ENCODE data around the gene GIGYF2. TPM values are rescaled to one million over a fixed set of nuclear protein-coding genes. Genes with fewer than 3 reads are reported as not detected.
A peak's percentile ranks its signal among the peaks of the same experiment; 100 is the strongest.

Gene GIGYF2
- total and polyA plus RNA-seq, 2 of the 13 experiments (the other 11 are each of a cell fraction or from before 2014, with no cell fraction given) = 44.9 to 73.5 TPM

DNA sequence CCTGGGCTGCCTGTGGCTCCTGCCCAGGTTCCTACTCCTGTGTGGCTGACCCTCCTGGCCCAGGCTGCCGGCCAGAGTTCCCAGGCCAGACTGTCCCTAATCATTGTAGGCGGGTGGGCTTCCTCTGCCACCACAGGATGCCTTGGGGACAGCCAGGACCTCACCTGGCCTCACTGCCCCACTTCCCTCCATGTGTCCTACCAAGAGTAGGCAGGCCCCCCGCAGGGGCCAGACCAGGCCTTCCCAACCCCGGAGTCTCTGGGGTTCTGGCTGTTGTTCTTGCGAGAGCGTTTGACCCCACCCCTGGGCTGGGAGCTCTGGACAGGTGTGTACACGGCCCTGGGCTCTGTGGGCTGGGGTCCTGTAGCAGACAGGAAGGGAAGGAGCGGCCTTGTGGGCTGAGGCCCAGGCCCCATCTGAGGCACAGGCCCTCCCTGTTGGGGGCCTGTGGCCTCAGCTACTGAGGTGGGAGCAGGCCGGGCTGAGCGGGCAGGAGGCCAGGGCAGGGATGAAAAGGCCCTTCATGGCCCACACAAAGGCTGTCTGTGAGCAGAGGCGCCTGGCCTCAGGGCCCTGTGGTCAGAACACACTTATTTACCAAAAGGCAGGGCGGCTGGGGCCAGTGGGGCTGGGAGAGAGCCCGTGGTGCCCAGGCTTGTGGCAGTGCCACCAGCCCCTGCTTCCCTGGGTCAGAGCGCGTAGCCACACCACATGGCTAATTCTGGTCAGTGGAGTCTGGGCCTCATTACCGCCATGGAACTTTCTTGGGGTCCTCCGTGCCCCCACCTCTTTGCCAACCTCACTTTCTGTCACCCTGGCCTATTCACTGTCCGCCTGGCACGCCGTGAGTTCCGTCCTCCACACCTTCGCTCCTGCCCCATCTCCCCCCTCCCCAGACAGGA is 175.0 kb downstream of the GIGYF2 start (continued):
- TF ChIP-seq, protein P1, sequence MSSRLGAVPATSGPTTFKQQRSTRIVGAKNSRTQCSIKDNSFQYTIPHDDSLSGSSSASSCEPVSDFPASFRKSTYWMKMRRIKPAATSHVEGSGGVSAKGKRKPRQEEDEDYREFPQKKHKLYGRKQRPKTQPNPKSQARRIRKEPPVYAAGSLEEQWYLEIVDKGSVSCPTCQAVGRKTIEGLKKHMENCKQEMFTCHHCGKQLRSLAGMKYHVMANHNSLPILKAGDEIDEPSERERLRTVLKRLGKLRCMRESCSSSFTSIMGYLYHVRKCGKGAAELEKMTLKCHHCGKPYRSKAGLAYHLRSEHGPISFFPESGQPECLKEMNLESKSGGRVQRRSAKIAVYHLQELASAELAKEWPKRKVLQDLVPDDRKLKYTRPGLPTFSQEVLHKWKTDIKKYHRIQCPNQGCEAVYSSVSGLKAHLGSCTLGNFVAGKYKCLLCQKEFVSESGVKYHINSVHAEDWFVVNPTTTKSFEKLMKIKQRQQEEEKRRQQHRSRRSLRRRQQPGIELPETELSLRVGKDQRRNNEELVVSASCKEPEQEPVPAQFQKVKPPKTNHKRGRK (CRISPR knock-in tag; IDR thresholded peaks at IDR 0.05) = no peak
- TF ChIP-seq, protein P2, sequence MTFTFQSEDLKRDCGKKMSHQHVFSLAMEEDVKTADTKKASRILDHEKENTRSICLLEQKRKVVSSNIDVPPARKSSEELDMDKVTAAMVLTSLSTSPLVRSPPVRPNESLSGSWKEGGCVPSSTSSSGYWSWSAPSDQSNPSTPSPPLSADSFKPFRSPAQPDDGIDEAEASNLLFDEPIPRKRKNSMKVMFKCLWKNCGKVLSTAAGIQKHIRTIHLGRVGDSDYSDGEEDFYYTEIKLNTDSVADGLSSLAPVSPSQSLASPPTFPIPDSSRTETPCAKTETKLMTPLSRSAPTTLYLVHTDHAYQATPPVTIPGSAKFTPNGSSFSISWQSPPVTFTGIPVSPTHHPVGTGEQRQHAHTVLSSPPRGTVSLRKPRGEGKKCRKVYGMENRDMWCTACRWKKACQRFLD (CRISPR knock-in tag; IDR thresholded peaks at IDR 0.05; ENCODE audit: borderline replicate concordance) = no peak
- TF ChIP-seq MYC (CRISPR knock-in tag; IDR thresholded peaks at IDR 0.05; ENCODE audit: borderline replicate concordance) = peak; percentile 66; the same call in 1 of the 2 replicates
- TF ChIP-seq, protein P3, sequence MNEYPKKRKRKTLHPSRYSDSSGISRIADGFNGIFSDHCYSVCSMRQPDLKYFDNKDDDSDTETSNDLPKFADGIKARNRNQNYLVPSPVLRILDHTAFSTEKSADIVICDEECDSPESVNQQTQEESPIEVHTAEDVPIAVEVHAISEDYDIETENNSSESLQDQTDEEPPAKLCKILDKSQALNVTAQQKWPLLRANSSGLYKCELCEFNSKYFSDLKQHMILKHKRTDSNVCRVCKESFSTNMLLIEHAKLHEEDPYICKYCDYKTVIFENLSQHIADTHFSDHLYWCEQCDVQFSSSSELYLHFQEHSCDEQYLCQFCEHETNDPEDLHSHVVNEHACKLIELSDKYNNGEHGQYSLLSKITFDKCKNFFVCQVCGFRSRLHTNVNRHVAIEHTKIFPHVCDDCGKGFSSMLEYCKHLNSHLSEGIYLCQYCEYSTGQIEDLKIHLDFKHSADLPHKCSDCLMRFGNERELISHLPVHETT (CRISPR knock-in tag; conservative IDR thresholded peaks at IDR 0.05) = no peak
- no peak for TF ChIP-seq ZFP36L2 (CRISPR knock-in tag; IDR thresholded peaks at IDR 0.05)
- peak; percentile 61; the same call in 1 of the 2 replicates for TF ChIP-seq ZBTB42 (CRISPR knock-in tag; IDR thresholded peaks at IDR 0.05)
- TF ChIP-seq ZNF441 (CRISPR knock-in tag; IDR thresholded peaks at IDR 0.05; ENCODE audit: borderline replicate concordance) = no peak
- TF ChIP-seq, protein P4, sequence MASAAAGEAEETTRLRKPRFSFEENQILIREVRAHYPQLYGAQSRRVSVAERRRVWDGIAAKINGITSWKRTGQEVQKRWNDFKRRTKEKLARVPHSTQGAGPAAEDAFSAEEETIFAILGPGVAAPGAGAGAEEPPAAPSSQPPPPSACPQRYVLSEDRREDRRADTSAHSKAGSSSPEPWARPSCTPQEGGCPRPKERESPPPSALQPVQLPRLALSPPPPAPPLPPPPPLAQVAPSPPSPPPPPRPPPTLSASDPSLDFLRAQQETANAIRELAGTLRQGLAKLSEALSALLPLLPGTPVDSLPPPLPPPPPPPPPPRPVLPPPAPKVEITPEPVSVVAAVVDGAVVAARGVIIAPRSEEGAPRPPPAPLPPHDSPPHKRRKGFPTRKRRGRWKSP (CRISPR knock-in tag; IDR thresholded peaks at IDR 0.05) = no peak
- TF ChIP-seq ZNF354B (CRISPR knock-in tag; IDR thresholded peaks at IDR 0.05) = peak; percentile 37; the same call in 1 of the 2 replicates
- no peak for TF ChIP-seq NBN (conservative IDR thresholded peaks at IDR 0.05)
- peak; percentile 83 for TF ChIP-seq HDAC2 (CRISPR knock-in tag; IDR thresholded peaks at IDR 0.05)
- no peak for TF ChIP-seq RARG (CRISPR knock-in tag; IDR thresholded peaks at IDR 0.05; ENCODE audit: low read depth)
- TF ChIP-seq SNAPC2 (CRISPR knock-in tag; IDR thresholded peaks at IDR 0.05) = peak; percentile 65; the same call in 1 of the 2 replicates
- TF ChIP-seq, protein P5, sequence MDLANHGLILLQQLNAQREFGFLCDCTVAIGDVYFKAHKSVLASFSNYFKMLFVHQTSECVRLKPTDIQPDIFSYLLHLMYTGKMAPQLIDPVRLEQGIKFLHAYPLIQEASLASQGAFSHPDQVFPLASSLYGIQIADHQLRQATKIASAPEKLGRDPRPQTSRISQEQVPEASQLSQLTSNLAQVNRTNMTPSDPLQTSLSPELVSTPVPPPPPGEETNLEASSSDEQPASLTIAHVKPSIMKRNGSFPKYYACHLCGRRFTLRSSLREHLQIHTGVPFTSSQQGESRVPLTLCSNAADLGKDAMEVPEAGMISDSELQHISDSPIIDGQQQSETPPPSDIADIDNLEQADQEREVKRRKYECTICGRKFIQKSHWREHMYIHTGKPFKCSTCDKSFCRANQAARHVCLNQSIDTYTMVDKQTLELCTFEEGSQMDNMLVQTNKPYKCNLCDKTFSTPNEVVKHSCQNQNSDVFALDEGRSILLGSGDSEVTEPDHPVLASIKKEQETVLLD (CRISPR knock-in tag; IDR thresholded peaks at IDR 0.05; ENCODE audit: low read depth) = no peak
- TF ChIP-seq ZSCAN30 (CRISPR knock-in tag; IDR thresholded peaks at IDR 0.05) = no peak
- no peak for TF ChIP-seq FOXM1 (CRISPR knock-in tag; IDR thresholded peaks at IDR 0.05)
- TF ChIP-seq HNRNPLL (IDR thresholded peaks at IDR 0.05; ENCODE audit: low read depth, low read length, poor library complexity, severe bottlenecking) = peak; percentile 39
